Measurements from ENCODE around the gene C1orf115.
"Not testable (repeated sequence)": the region's sequence is repeated elsewhere in the genome, so short reads cannot be mapped to it uniquely, and the experiment has no call there.

C1orf115 gene, protein sequence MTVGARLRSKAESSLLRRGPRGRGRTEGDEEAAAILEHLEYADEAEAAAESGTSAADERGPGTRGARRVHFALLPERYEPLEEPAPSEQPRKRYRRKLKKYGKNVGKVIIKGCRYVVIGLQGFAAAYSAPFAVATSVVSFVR

GRCh38 chr1:220690140-220691052 is at the start of gene C1orf115:
C1orf115 (plus strand) TSS chr1:220690363; CDS start chr1:220690403, 40 bp downstream.
- no peak for TF ChIP-seq POLR2A (IDR thresholded peaks at IDR 0.05; ENCODE audit: low read length)
- DNase-seq = peak; percentile 64 to 74

DNA sequence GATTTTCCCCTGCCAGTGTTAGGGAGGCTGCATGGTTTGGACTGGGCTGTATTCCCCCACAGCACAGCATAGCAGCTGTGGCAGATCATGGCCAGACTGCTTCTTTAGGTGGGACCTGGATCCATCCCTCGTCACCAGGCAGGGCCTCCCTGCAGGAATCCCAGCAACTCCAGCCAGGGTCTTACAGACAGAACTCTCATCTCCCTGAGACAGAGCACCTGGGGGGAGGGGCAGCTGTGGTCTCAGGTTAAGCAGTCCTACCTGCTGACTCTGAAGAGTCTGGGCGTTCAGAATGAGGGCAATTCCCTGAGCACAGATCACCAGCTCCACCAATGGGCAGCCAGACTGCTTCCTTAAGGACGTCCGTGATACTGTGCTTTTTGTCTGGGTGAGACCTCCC is 47.9 kb upstream of the C1orf115 start:
- DNase-seq = no peak
- TF ChIP-seq POLR2A (IDR thresholded peaks at IDR 0.05; ENCODE audit: low read length) (no peak), GATA1 (IDR thresholded peaks at IDR 0.05; ENCODE audit: low read depth, low read length) (no peak)

DNA sequence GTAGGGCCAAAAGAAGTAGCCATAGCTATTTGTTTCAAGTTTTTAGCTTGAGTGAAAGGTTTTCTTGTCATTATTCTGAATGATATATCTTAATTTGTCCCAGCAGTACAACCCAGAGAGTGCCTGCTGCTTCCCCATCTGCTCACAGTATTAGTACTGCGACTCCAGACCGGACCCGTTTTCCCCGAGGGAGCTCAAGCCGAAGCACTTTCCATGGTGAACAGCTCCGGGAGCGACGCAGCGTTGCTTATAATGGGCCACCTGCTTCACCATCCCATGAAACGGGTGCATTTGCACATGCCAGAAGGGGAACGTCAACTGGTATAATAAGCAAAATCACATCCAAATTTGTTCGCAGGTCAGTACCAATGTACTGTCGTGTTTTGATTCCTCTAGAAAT is 37.2 kb upstream of the C1orf115 start:
- no peak for TF ChIP-seq POLR2A (IDR thresholded peaks at IDR 0.05; ENCODE audit: low read length)
- no peak for TF ChIP-seq GATA1 (IDR thresholded peaks at IDR 0.05; ENCODE audit: low read depth, low read length)
- no peak for DNase-seq

- DNase-seq = no peak
- no peak for TF ChIP-seq GATA1 (IDR thresholded peaks at IDR 0.05; ENCODE audit: low read depth, low read length)
- no peak for TF ChIP-seq POLR2A (IDR thresholded peaks at IDR 0.05; ENCODE audit: low read length)
These were observed 34.7 kb upstream of the C1orf115 start for GRCh38 chr1:220655509-220655908.

DNA sequence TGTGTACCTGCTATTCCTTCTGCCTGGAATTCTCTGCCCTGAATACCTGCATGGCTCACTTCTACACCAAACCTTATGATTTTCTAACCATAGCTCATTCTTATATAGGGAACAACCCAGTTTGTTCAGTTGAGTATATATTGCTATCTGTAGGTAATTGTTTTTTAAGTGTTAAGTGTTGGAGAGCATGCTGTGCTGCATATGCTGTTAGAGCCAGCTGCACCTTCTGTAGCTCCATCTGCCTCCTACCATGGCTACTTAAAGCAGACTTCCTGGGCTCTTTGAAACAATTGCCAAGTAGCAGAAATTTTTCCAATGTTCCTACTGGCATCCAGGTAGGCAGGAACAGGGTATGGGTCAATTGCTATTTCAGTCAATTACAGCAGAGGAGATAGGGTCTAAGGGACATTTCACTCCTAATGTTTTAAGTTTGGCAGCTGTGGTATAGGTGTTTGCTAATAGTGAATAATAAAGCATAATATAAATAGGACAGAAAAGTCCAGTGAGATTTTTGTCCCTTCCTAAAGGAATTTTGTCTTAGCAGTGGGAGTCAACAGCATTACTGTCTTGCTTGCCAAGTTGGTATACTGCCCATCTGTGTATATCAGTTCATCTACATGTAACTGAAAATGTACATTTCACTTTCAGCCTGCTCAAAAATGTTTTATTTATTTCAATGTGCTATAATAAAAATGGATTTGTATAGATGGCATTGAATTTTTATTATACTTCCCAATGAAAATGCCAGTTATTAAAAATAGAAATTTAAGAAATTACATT is 34.0 kb upstream of the C1orf115 start:
- DNase-seq = no peak
- TF ChIP-seq POLR2A (IDR thresholded peaks at IDR 0.05; ENCODE audit: low read length) = no peak
- no peak for TF ChIP-seq GATA1 (IDR thresholded peaks at IDR 0.05; ENCODE audit: low read depth, low read length)

DNA sequence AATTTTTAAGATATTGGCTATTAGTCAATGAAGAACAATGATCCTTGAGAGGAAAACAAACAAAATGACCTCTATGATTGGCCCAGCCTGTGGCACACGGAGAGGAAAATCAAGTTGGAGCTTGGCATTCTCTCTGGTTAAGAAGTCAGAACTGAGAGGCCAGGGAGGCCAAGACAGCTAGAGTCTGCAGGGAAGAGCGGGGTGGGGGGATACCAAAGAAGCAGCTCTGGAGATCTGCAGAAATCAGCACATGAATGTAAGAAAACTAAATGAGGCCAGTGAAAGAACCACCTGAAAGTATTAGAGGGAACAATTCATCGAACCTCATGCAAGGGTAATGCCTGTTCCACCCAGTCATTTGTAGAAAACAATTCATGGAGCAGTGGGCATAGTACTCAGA is 23.8 kb upstream of the C1orf115 start:
- no peak for DNase-seq
- no peak for TF ChIP-seq GATA1 (IDR thresholded peaks at IDR 0.05; ENCODE audit: low read depth, low read length)
- no peak for TF ChIP-seq POLR2A (IDR thresholded peaks at IDR 0.05; ENCODE audit: low read length)

DNA sequence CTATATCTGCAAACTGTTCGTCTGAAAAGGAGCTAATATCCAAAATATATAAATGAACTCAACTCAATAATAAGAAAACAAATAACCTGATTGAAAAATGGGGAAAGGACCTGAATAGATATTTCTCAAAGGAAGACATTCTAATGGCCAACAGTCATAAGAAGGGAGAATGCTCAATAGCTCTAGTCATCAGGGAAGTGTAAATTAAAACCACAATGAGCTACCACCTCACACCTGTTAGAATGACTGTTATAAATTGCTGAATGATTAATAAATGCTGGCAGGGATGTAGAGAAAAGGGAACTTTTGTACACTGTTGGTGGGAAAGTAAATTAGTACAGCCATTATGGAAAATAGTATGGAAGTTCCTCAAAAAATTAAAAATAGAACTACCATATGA is 21.2 kb upstream of the C1orf115 start:
- TF ChIP-seq POLR2A (IDR thresholded peaks at IDR 0.05; ENCODE audit: low read length) = no peak
- no peak for TF ChIP-seq GATA1 (IDR thresholded peaks at IDR 0.05; ENCODE audit: low read depth, low read length)
- DNase-seq = no peak

GRCh38 chr1:220670365-220670764 is 19.8 kb upstream of the C1orf115 start:
- DNase-seq = no peak
- no peak for TF ChIP-seq GATA1 (IDR thresholded peaks at IDR 0.05; ENCODE audit: low read depth, low read length)
- TF ChIP-seq POLR2A (IDR thresholded peaks at IDR 0.05; ENCODE audit: low read length) = no peak

DNA sequence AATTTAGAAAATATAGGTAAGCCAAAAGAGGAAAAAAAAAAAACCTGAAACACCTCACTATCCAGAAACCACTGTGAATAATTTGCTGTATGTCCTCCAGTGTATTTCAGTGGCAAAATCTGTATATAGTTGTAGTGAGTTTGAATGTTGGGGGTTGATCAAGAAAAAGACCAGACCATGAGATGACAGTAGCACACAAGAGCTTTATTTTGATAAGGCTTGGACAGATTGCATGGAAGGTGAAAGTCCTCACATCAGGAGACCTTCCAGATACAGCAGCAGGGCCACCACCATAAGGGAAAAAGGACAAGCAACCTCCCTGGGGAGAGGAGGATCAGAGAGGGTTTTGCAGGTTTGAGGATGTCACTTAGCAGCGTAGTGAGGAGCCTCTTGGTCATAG is 16.2 kb upstream of the C1orf115 start:
- DNase-seq = no peak
- TF ChIP-seq GATA1 (IDR thresholded peaks at IDR 0.05; ENCODE audit: low read depth, low read length) = no peak
- no peak for TF ChIP-seq POLR2A (IDR thresholded peaks at IDR 0.05; ENCODE audit: low read length)

DNA sequence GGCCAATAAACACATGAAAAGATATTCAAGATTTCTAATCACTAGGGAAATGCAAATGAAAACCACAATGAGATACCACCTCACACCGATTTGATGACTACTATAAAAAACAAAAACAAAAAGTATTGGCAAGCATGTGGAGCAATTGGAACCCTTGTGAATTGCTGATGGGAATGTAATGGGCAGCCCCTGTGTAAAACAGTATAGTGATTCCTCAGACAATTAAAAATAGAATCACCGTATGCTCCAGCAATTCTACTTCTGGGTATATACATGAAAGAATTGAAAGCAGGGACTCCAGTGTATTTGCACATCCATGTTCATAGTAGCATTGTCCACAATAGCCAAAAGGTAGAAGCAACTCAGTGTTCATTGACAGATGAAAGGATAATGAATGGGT is 12.9 kb upstream of the C1orf115 start:
- no peak for DNase-seq
- TF ChIP-seq GATA1 (IDR thresholded peaks at IDR 0.05; ENCODE audit: low read depth, low read length) (no peak), POLR2A (IDR thresholded peaks at IDR 0.05; ENCODE audit: low read length) (no peak)

DNA sequence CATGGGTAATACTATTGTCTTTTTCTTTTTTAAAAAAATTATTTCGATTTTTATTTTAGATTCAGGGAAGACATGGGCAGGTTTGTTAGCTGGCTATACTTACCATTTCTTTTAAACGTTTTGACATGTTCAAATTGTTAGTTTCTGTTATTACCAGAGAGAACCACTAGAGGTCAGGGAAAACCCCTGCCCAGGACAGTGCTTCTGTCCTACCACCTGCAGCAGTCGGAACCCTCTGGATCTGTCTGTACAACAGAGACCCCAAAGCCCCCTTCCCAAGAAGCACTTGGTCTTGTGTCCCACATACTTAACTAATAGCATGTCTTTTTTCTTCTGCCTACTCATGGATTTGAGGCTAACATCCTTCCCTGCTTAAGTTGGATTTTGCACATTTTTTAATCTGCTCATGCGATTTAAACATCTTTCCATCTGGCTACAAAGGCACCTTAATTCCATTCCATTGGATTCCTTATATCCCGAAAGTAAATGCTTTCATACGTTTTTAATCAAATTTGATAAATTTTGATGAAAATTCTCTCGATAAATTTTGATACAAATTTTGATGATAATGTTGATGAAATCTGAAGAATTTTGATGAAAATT is 10.0 kb upstream of the C1orf115 start:
- no peak for TF ChIP-seq GATA1 (IDR thresholded peaks at IDR 0.05; ENCODE audit: low read depth, low read length)
- TF ChIP-seq POLR2A (IDR thresholded peaks at IDR 0.05; ENCODE audit: low read length) = no peak
- peak; percentile 20 to 43 for DNase-seq

DNA sequence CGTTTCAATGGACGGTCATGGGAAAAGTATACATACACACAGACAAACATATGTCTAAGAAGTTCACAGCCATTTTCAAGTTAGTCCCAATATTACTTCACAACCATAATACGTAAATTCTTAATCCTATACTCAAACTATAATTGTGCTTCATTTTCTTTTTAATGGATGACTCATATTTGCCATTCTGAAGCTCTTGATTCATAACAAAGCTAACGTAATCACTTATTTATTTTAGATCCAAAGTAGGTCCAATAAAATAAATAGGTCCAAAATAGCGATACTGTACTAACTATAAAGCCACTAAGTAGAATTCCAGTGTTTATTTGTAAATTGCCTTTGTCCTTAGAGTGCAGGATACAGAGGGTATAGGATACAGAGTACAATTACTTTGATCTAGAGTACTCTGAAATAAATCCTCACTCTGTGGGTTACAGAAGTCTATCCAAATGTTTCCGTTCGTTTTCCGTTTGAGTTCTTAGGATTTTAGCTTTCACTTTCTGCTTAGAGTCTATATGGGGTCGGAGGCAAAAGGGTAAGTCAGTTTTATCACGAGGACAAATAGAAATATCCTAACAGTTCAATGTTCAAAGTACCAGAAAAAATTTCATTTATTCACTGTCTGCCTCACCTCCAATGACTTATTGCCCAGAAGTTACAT is 8.8 kb upstream of the C1orf115 start:
- TF ChIP-seq GATA1 (IDR thresholded peaks at IDR 0.05; ENCODE audit: low read depth, low read length) (no peak), POLR2A (IDR thresholded peaks at IDR 0.05; ENCODE audit: low read length) (no peak)
- DNase-seq = no peak

DNA sequence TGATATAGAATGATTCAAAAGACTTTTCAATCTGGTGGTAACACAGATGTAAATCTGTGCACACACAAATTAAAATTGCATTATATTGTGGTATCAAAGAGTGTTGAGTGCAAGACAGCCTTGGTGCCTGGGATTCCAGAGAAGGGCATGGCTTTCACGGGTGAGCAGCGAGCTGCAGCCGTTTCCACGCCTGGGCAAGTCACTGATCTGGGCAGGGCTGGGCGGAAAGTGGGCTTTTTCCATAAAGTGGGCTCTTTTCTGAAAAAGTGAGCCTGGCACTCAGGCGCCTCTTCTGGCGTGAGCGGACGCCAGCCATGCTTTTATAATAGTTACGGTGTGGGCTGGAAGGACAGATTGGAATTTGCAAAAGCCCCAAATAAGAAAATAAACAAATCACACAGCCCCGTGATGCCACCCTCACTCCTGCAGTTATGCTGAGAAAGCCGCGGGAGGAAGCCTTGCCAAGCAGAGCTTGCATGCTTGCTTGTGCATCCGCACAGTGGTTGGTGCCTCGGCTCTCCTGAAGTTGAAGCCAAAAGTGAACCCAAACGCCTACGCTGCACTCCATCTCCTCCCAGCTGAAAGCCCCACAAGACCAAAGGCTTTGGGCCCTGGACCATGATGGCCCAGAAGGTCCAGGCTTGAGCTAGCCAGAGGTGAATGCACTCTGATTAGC is 7.1 kb upstream of the C1orf115 start:
- TF ChIP-seq POLR2A (IDR thresholded peaks at IDR 0.05; ENCODE audit: low read length) (no peak), GATA1 (IDR thresholded peaks at IDR 0.05; ENCODE audit: low read depth, low read length) (no peak)
- DNase-seq = no peak

DNA sequence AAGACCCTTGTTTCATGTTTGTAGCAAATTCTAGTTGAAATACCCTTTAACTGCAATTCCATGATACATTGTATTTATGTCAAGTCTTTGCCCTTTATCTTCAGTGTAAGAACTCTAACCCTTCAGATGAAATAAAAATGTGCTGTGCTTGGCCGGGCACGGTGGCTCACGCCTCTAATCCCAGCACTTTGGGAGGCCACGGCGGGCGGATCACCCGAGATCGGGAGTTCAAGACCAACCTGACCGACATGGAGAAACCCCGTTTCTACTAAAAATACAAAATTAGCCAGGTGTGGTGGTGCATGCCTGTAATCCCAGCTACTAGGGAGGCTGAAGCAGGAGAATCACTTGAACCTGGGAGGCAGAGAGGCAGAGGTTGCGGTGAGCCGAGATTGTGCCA is 6.4 kb upstream of the C1orf115 start:
- DNase-seq = not testable (repeated sequence)

Data from erythroblast (primary cell).